Rectal smooth muscle tissue (tissue), 1 donor: ENCODE data around the gene ZNF516.

Experiments
- H3K27ac ChIP-seq: one replicate; pipeline ENCODE4 v1.7.0; 2013; ENCODE audit warnings: low read depth, low read length, inconsistent platforms
- H3K27me3 ChIP-seq: one replicate; pipeline ENCODE4 v1.7.0; 2013; ENCODE audit warnings: low read length; ENCODE audit not compliant: control insufficient read depth, insufficient read depth
- H3K36me3 ChIP-seq: one replicate; pipeline ENCODE4 v1.7.0; 2013; ENCODE audit warnings: low read length; ENCODE audit not compliant: control insufficient read depth, insufficient read depth
- H3K4me1 ChIP-seq: one replicate; pipeline ENCODE4 v1.7.0; 2013; ENCODE audit warnings: low read length; ENCODE audit not compliant: control insufficient read depth, insufficient read depth
- H3K4me3 ChIP-seq: one replicate; pipeline ENCODE4 v1.7.0; 2013; ENCODE audit warnings: low read length
- H3K9ac ChIP-seq: one replicate; pipeline ENCODE4 v1.7.0; 2013; ENCODE audit warnings: low read length

Gene ZNF516

GRCh38 chr18:76349067-76349715 lies 145.9 kb downstream of the ZNF516 start:
- H3K36me3 ChIP-seq, result no peaks in the 10 kb centered on the region
- no peaks in the 10 kb centered on the region for H3K27me3 ChIP-seq
- H3K27ac ChIP-seq, result no peak overlapping the region
- no peak overlapping the region for H3K9ac ChIP-seq
- H3K4me3 ChIP-seq, result peak overlapping the region; percentile 50
- H3K4me1 ChIP-seq, result peaks cover 9% of the 10 kb centered on the region

DNA sequence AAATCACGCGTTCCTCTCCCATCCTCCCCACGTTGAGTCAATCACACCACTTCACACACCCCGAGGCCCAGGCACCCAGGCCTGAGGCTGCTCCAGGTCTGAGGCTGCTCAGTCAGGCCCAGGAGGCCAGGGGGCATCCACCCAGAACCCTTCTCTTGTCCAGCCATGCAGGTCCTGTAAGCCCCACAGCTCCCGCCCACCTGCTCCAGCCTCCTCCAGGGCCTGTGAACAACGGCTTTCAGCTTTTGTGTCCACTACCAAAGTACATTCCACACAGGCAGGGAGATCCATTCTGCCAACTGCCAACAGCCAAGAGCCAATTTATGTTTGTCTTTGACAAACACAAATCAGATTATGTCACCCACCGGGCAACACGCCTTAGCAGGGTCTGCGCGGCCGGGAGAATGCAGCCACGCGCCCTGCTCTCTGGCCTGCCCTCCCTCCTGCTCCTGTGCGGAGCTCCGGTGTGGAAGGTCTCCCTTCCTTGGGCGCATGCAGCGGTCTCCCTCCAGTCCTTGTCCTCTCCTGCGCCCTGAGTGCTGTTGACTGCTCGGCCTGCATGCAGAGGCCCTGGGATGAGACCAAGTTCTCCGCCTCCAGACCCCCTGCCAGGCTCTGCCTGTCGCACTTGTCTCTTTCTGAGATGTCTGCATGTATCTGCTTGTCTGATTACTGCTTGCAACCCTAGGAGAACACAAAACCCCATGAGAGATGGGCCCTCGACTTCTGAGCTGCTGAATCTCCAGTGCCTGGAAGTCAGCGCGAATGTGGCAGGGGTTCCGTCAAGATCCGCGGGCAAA lies 146.6 kb downstream of the ZNF516 start:
- H3K4me1 ChIP-seq, result peaks cover 9% of the 10 kb centered on the region
- no peak overlapping the region for H3K27ac ChIP-seq
- no peak overlapping the region for H3K9ac ChIP-seq
- H3K4me3 ChIP-seq, result peak overlapping the region; percentile 50
- H3K27me3 ChIP-seq, result no peaks in the 10 kb centered on the region
- no peaks in the 10 kb centered on the region for H3K36me3 ChIP-seq

DNA sequence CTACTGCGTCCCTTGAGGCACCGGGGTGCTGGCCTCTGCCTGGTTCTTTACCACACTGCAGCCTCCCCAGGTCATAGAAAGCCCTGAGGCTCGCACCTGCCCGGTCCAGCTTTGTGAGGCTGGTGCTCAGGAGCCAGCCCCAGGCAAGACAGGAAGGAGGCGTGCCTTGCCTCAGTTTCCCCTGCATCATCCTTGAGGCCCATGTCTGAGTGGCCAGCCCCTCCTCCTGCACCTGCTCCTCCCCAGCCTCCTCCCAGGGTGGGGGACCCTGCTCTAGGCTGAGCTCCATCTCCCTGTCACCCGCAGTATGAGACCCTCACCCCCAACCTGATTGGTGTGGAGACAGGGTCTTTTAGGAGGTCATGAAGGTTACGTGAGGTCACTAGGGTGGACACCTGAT lies 147.7 kb downstream of the ZNF516 start:
- Histone ChIP-seq H3K9ac (no peak overlapping the region), H3K27me3 (no peaks in the 10 kb centered on the region), H3K4me3 (no peak overlapping the region), H3K36me3 (no peaks in the 10 kb centered on the region), H3K27ac (no peak overlapping the region), H3K4me1 (peaks cover 5% of the 10 kb centered on the region)

GRCh38 chr18:76346490-76347130 lies 148.4 kb downstream of the ZNF516 start:
- Histone ChIP-seq H3K4me3 (no peak overlapping the region), H3K27me3 (no peaks in the 10 kb centered on the region), H3K27ac (no peak overlapping the region), H3K9ac (no peak overlapping the region), H3K36me3 (no peaks in the 10 kb centered on the region), H3K4me1 (peaks cover 2% of the 10 kb centered on the region)

- Histone ChIP-seq H3K36me3 (no peaks in the 10 kb centered on the region), H3K4me3 (no peak overlapping the region), H3K27me3 (no peaks in the 10 kb centered on the region), H3K27ac (no peak overlapping the region), H3K4me1 (no peaks in the 10 kb centered on the region), H3K9ac (no peak overlapping the region)
Observed at GRCh38 chr18:76345901-76346300, 149.1 kb downstream of the ZNF516 start.

GRCh38 chr18:76343938-76344569 lies 151.0 kb downstream of the ZNF516 start:
- Histone ChIP-seq H3K27ac (no peak overlapping the region), H3K9ac (no peak overlapping the region), H3K4me3 (no peak overlapping the region), H3K27me3 (no peaks in the 10 kb centered on the region), H3K4me1 (no peaks in the 10 kb centered on the region), H3K36me3 (no peaks in the 10 kb centered on the region)

- no peak overlapping the region for H3K27ac ChIP-seq
- H3K4me3 ChIP-seq, result no peak overlapping the region
- H3K4me1 ChIP-seq, result no peaks in the 10 kb centered on the region
- no peaks in the 10 kb centered on the region for H3K36me3 ChIP-seq
- H3K9ac ChIP-seq, result no peak overlapping the region
- H3K27me3 ChIP-seq, result no peaks in the 10 kb centered on the region
Observed at GRCh38 chr18:76340410-76340809, 154.6 kb downstream of the ZNF516 start.

GRCh38 chr18:76339246-76339620 lies 155.8 kb downstream of the ZNF516 start:
- H3K27ac ChIP-seq, result no peak overlapping the region
- no peaks in the 10 kb centered on the region for H3K36me3 ChIP-seq
- no peak overlapping the region for H3K4me3 ChIP-seq
- H3K27me3 ChIP-seq, result no peaks in the 10 kb centered on the region
- H3K4me1 ChIP-seq, result no peaks in the 10 kb centered on the region
- no peak overlapping the region for H3K9ac ChIP-seq

GRCh38 chr18:76338619-76339245 lies 156.3 kb downstream of the ZNF516 start:
- Histone ChIP-seq H3K36me3 (no peaks in the 10 kb centered on the region), H3K27ac (no peak overlapping the region), H3K4me1 (no peaks in the 10 kb centered on the region), H3K9ac (no peak overlapping the region), H3K27me3 (no peaks in the 10 kb centered on the region), H3K4me3 (no peak overlapping the region)

DNA sequence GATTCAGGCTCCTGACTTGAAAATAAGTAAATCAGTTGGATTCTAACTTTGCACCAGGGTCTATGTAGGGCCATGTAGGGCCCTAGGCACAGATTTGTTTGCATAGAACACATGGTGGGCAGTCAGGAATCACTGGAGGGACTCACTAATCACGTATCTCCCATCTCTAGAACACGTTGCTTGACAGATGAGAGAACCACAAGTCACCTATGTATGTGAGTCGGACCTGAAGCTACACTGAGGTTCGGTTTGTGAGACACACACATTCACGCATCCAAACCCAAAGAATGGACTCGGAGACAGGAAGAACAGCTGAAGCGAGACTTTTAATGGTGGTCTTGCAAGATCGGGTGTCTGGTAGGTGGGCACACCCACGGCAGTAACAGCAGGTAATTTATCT lies 157.0 kb downstream of the ZNF516 start:
- H3K4me3 ChIP-seq, result no peak overlapping the region
- H3K4me1 ChIP-seq, result no peaks in the 10 kb centered on the region
- H3K27ac ChIP-seq, result no peak overlapping the region
- no peaks in the 10 kb centered on the region for H3K27me3 ChIP-seq
- no peak overlapping the region for H3K9ac ChIP-seq
- no peaks in the 10 kb centered on the region for H3K36me3 ChIP-seq

DNA sequence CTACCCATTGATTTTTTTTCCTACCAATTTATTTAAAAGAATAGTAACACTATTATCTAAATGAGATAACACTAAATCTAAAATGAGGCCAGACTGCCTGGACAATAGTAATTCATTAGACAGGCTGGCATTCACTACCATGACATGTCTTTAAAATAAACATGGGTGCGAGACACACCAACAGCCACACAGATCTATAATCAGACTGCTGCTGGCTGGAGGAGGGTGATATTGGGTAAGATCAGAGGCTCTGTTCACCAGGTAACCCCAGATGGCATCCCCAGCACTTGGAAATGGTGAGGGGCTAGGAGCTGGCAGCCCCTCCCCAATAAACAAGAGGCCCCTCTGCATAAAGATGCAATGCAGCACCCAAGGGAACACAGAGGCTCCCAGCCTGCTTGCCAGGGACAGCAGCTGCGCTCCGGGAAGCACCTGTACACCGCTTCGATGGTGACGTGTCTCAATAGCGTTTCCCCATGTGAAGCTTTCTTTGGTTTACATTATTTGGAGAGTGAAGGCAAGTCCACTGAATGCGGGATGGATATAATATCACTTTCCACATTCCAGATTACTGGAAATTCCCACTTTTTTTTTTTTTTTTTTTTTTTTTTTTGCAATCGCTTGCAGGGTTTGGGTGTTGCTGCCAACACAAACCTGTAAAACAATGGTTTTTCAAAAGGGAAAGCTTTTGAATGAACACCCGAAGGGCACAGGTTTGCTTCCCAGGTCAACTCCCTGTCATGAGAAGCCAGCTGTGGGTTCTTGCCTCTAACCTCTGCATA lies 159.0 kb downstream of the ZNF516 start:
- Histone ChIP-seq H3K27ac (no peak overlapping the region), H3K9ac (no peak overlapping the region), H3K4me3 (no peak overlapping the region), H3K27me3 (no peaks in the 10 kb centered on the region), H3K36me3 (no peaks in the 10 kb centered on the region), H3K4me1 (no peaks in the 10 kb centered on the region)
